Measurements from ENCODE around the gene PPP1R14C.

PPP1R14C gene

DNA sequence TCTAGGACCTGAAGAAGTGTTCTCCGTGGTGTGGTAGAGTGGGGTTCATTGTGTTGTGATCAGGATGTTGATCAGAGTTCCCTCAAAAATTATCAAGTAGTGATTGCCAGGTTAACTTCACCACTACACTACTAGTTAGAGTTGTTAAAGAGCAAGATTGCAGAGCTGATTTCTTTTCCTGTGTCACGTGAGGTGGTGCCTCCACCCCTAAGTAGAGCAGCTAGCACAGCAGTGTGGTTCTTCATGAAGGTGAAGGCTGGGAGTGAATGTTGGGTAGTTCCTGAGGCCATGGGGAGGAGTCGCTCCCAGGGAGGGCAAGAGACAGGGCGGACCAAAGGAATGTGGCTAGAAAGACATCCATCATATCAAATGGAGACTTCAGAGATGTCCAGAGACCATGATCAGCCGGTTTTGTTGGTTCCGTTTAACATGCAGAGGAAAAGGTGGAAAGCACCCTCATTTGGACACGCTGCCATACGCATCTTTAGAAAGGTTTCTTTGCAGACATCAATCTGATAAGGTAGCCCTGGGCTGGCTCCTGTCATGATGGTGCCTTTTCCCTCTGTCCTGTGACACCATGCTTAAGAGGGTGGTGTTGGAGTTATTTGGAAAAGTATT is 146.7 kb downstream of the PPP1R14C start:
- Histone ChIP-seq H3K14ac (ENCODE audit: low read length) (no peak overlapping the region), H3K27ac (replicated peaks; ENCODE audit: low read length) (no peak overlapping the region), H2BK15ac (ENCODE audit: low read length) (no peak overlapping the region), H2BK12ac (ENCODE audit: low read length) (no peak overlapping the region), H2BK120ac (ENCODE audit: low read depth, low read length) (no peak overlapping the region), H2AK5ac (ENCODE audit: low read depth, low read length) (no peak overlapping the region), H3K23ac (ENCODE audit: low read depth, low read length, poor library complexity) (no peak overlapping the region), H3K18ac (ENCODE audit: low read length) (no peak overlapping the region), H3K4me1 (ENCODE audit: control insufficient read depth in 2 of 2, insufficient read depth in 1 of 2, low read depth in 1 of 2, low read length in 2 of 2) (peaks cover 5 to 22% of the 10 kb centered on the region in 2 donors), H3K79me1 (ENCODE audit: low read depth, low read length) (no peaks in the 10 kb centered on the region), H2AFZ (ENCODE audit: low read length) (no peak overlapping the region), H3K27me3 (ENCODE audit: control insufficient read depth in 3 of 3, insufficient read depth in 3 of 3, low read depth in 1 of 3, low read length in 3 of 3) (no peaks in the 10 kb centered on the region), H2BK5ac (ENCODE audit: low read length) (no peak overlapping the region), H4K91ac (ENCODE audit: low read depth, low read length, poor library complexity) (no peak overlapping the region), H3K36me3 (replicated peaks in 1 of 2; ENCODE audit: control insufficient read depth in 2 of 2, insufficient read depth in 2 of 2, low read length in 2 of 2) (no peaks in the 10 kb centered on the region), H4K8ac (ENCODE audit: low read depth, low read length) (no peak overlapping the region), H3K9ac (ENCODE audit: low read depth, low read length, poor library complexity) (no peak overlapping the region), H3K9me3 (replicated peaks in 1 of 2; ENCODE audit: control insufficient read depth in 2 of 2, insufficient read depth in 1 of 2, low read depth in 1 of 2, low read length in 2 of 2) (peaks cover 2 to 19% of the 10 kb centered on the region in 2 donors), H3K4ac (ENCODE audit: low read length) (no peak overlapping the region), H3K4me3 (ENCODE audit: low read length in 2 of 2) (no peak overlapping the region), H3K4me2 (ENCODE audit: insufficient read depth, low read length, poor library complexity, severe bottlenecking) (no peak overlapping the region)
- no peak for DNase-seq (ENCODE audit: low spot score)
- WGBS, 2 donors (ENCODE audit: extremely low coverage in 2 of 2, insufficient read length in 2 of 2, insufficient replicate concordance in 1 of 2), result no CpG with 5 or more reads among the region's 8 CpGs

DNA sequence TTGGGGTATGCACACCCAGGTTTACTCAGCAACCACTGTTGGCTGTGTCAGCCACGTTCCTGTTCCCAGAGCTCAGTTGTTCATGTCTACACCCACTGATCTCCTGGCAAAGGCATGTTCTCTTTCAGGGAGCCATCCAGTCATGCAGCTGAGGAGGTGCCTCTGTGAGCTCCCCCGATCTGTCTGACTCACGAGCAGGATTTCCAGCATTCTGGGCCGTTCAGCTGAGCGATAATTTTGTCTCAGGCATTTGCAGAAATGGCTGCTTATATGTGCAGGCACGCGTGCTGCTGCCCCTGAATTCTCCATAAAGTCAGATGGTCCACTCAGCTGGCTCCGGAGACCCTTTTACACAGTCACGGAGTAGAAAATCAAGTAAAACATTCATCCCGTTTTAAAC is 147.6 kb downstream of the PPP1R14C start:
- H4K91ac ChIP-seq (ENCODE audit: low read depth, low read length, poor library complexity), result no peak overlapping the region
- no peak for DNase-seq (ENCODE audit: low spot score)
- H3K23ac ChIP-seq (ENCODE audit: low read depth, low read length, poor library complexity), result no peak overlapping the region
- peaks cover 4 to 22% of the 10 kb centered on the region in 2 donors for H3K4me1 ChIP-seq (ENCODE audit: control insufficient read depth in 2 of 2, insufficient read depth in 1 of 2, low read depth in 1 of 2, low read length in 2 of 2)
- no peak overlapping the region for H3K4me2 ChIP-seq (ENCODE audit: insufficient read depth, low read length, poor library complexity, severe bottlenecking)
- peak overlapping the region; percentile 10 for H2AFZ ChIP-seq (ENCODE audit: low read length)
- H3K27me3 ChIP-seq (ENCODE audit: control insufficient read depth in 3 of 3, insufficient read depth in 3 of 3, low read depth in 1 of 3, low read length in 3 of 3), result no peaks in the 10 kb centered on the region
- H3K36me3 ChIP-seq (replicated peaks in 1 of 2; ENCODE audit: control insufficient read depth in 2 of 2, insufficient read depth in 2 of 2, low read length in 2 of 2), result no peaks in the 10 kb centered on the region
- H3K18ac ChIP-seq (ENCODE audit: low read length), result peak overlapping the region; percentile 15
- H2BK15ac ChIP-seq (ENCODE audit: low read length), result no peak overlapping the region
- H3K4me3 ChIP-seq (ENCODE audit: low read length in 2 of 2), result no peak overlapping the region
- no peak overlapping the region for H3K27ac ChIP-seq (replicated peaks; ENCODE audit: low read length)
- no peak overlapping the region for H2BK120ac ChIP-seq (ENCODE audit: low read depth, low read length)
- no CpG with 5 or more reads among the region's 10 CpGs for WGBS, 2 donors (ENCODE audit: extremely low coverage in 2 of 2, insufficient read length in 2 of 2, insufficient replicate concordance in 1 of 2)
- H4K8ac ChIP-seq (ENCODE audit: low read depth, low read length), result no peak overlapping the region
- no peak overlapping the region for H2BK12ac ChIP-seq (ENCODE audit: low read length)
- no peaks in the 10 kb centered on the region for H3K79me1 ChIP-seq (ENCODE audit: low read depth, low read length)
- no peak overlapping the region for H2AK5ac ChIP-seq (ENCODE audit: low read depth, low read length)
- H3K14ac ChIP-seq (ENCODE audit: low read length), result no peak overlapping the region
- H3K9me3 ChIP-seq (replicated peaks in 1 of 2; ENCODE audit: control insufficient read depth in 2 of 2, insufficient read depth in 1 of 2, low read depth in 1 of 2, low read length in 2 of 2), result peaks cover 2 to 17% of the 10 kb centered on the region in 2 donors
- no peak overlapping the region for H3K9ac ChIP-seq (ENCODE audit: low read depth, low read length, poor library complexity)
- no peak overlapping the region for H3K4ac ChIP-seq (ENCODE audit: low read length)
- H2BK5ac ChIP-seq (ENCODE audit: low read length), result no peak overlapping the region

DNA sequence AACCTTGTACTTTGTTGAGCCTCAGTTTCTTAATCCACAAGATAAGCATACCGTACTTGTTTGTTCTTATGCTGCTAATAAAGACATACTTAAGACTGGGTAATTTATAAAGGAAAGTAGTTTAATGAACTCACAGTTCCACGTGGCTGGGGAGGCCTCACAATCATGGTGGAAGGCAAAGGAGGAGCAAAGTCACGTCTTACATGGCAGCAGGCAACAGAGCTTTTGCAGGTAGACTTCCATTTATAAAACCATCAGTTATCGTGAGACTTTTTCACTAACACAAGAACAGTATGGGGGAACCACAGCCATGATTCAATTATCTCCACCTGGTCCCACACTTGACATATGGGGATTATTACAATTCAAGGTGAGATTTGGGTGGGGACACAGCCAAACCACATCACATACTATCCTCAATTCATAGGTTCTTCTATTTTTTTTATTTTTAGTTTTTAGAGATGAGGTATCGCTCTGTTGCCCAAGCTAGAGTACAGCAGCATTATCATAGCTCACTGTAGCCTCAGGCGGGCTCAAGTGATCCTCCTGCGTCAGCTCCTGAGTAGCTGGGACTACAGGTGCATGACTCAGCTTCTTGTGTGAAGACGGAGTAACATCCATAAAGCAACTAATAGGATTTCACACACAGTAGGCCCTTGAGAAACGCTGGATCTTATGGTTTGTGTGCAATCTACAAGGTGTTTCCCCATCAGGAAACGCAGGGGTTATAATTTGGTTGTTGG is 149.3 kb downstream of the PPP1R14C start:
- no peaks in the 10 kb centered on the region for H3K36me3 ChIP-seq (replicated peaks in 1 of 2; ENCODE audit: control insufficient read depth in 2 of 2, insufficient read depth in 2 of 2, low read length in 2 of 2)
- H3K4ac ChIP-seq (ENCODE audit: low read length), result no peak overlapping the region
- no peaks in the 10 kb centered on the region for H3K79me1 ChIP-seq (ENCODE audit: low read depth, low read length)
- no peak overlapping the region for H3K27ac ChIP-seq (replicated peaks; ENCODE audit: low read length)
- DNase-seq (ENCODE audit: low spot score), result no peak
- H3K4me2 ChIP-seq (ENCODE audit: insufficient read depth, low read length, poor library complexity, severe bottlenecking), result no peak overlapping the region
- no CpG with 5 or more reads among the region's 10 CpGs for WGBS, 2 donors (ENCODE audit: extremely low coverage in 2 of 2, insufficient read length in 2 of 2, insufficient replicate concordance in 1 of 2)
- no peak overlapping the region for H2BK15ac ChIP-seq (ENCODE audit: low read length)
- no peak overlapping the region for H4K91ac ChIP-seq (ENCODE audit: low read depth, low read length, poor library complexity)
- no peak overlapping the region for H4K8ac ChIP-seq (ENCODE audit: low read depth, low read length)
- no peaks in the 10 kb centered on the region for H3K27me3 ChIP-seq (ENCODE audit: control insufficient read depth in 3 of 3, insufficient read depth in 3 of 3, low read depth in 1 of 3, low read length in 3 of 3)
- no peak overlapping the region for H3K23ac ChIP-seq (ENCODE audit: low read depth, low read length, poor library complexity)
- no peak overlapping the region for H3K4me3 ChIP-seq (ENCODE audit: low read length in 2 of 2)
- no peak overlapping the region for H3K18ac ChIP-seq (ENCODE audit: low read length)
- no peak overlapping the region for H3K9ac ChIP-seq (ENCODE audit: low read depth, low read length, poor library complexity)
- H2AK5ac ChIP-seq (ENCODE audit: low read depth, low read length), result no peak overlapping the region
- no peak overlapping the region for H3K14ac ChIP-seq (ENCODE audit: low read length)
- H3K9me3 ChIP-seq (replicated peaks in 1 of 2; ENCODE audit: control insufficient read depth in 2 of 2, insufficient read depth in 1 of 2, low read depth in 1 of 2, low read length in 2 of 2), result peaks cover 8 to 18% of the 10 kb centered on the region in 2 donors
- no peak overlapping the region for H2AFZ ChIP-seq (ENCODE audit: low read length)
- H3K4me1 ChIP-seq (ENCODE audit: control insufficient read depth in 2 of 2, insufficient read depth in 1 of 2, low read depth in 1 of 2, low read length in 2 of 2), result peaks cover 4 to 9% of the 10 kb centered on the region in 2 donors
- H2BK5ac ChIP-seq (ENCODE audit: low read length), result no peak overlapping the region
- no peak overlapping the region for H2BK12ac ChIP-seq (ENCODE audit: low read length)
- H2BK120ac ChIP-seq (ENCODE audit: low read depth, low read length), result no peak overlapping the region

DNA sequence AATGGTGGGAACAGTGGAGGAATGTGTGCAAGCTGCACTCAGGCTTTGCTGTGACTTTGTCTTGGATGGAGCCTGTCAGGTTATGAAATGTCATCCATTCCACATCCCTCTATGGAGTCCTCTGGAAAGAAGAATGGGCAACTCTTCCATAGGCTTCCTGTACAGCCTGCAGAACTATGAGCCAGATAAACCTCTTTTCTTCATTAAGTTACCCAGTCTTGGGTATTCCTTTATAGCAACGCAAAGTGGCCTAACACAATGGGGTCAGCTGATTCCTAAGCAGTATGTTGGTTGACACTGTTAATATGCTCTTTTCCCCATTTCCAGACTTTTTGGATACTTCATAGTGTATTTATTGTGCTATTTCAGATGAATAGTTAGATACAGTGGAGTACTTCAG is 150.2 kb downstream of the PPP1R14C start:
- no peaks in the 10 kb centered on the region for H3K27me3 ChIP-seq (ENCODE audit: control insufficient read depth in 3 of 3, insufficient read depth in 3 of 3, low read depth in 1 of 3, low read length in 3 of 3)
- no peak overlapping the region for H3K4me2 ChIP-seq (ENCODE audit: insufficient read depth, low read length, poor library complexity, severe bottlenecking)
- no peak overlapping the region for H3K4me3 ChIP-seq (ENCODE audit: low read length in 2 of 2)
- H2BK120ac ChIP-seq (ENCODE audit: low read depth, low read length), result no peak overlapping the region
- H3K9me3 ChIP-seq (replicated peaks in 1 of 2; ENCODE audit: control insufficient read depth in 2 of 2, insufficient read depth in 1 of 2, low read depth in 1 of 2, low read length in 2 of 2), result peaks cover 10 to 25% of the 10 kb centered on the region in 2 donors
- WGBS, 2 donors (ENCODE audit: extremely low coverage in 2 of 2, insufficient read length in 2 of 2, insufficient replicate concordance in 1 of 2), result no CpG with 5 or more reads among the region's 1 CpG
- no peak overlapping the region for H3K23ac ChIP-seq (ENCODE audit: low read depth, low read length, poor library complexity)
- no peak overlapping the region for H3K18ac ChIP-seq (ENCODE audit: low read length)
- no peak overlapping the region for H2BK5ac ChIP-seq (ENCODE audit: low read length)
- no peak overlapping the region for H2BK15ac ChIP-seq (ENCODE audit: low read length)
- no peak overlapping the region for H3K9ac ChIP-seq (ENCODE audit: low read depth, low read length, poor library complexity)
- H3K4ac ChIP-seq (ENCODE audit: low read length), result no peak overlapping the region
- H3K79me1 ChIP-seq (ENCODE audit: low read depth, low read length), result no peaks in the 10 kb centered on the region
- H2AFZ ChIP-seq (ENCODE audit: low read length), result no peak overlapping the region
- H4K91ac ChIP-seq (ENCODE audit: low read depth, low read length, poor library complexity), result no peak overlapping the region
- H3K14ac ChIP-seq (ENCODE audit: low read length), result no peak overlapping the region
- H2AK5ac ChIP-seq (ENCODE audit: low read depth, low read length), result no peak overlapping the region
- no peak for DNase-seq (ENCODE audit: low spot score)
- H3K36me3 ChIP-seq (replicated peaks in 1 of 2; ENCODE audit: control insufficient read depth in 2 of 2, insufficient read depth in 2 of 2, low read length in 2 of 2), result no peaks in the 10 kb centered on the region
- no peak overlapping the region for H3K27ac ChIP-seq (replicated peaks; ENCODE audit: low read length)
- H3K4me1 ChIP-seq (ENCODE audit: control insufficient read depth in 2 of 2, insufficient read depth in 1 of 2, low read depth in 1 of 2, low read length in 2 of 2), result peaks cover 0 to 4% of the 10 kb centered on the region in 2 donors
- no peak overlapping the region for H4K8ac ChIP-seq (ENCODE audit: low read depth, low read length)
- H2BK12ac ChIP-seq (ENCODE audit: low read length), result no peak overlapping the region
